Activated CD4-positive, CD25-positive, alpha-beta regulatory T cell treated with anti-CD3 and anti-CD28 coated beads, Interleukin-2, amount 50 U/mL, for 16 hours (primary cell): Measurements from ENCODE around the gene ZBBX.
"Not testable (repeated sequence)": the region's sequence is repeated elsewhere in the genome, so short reads cannot be mapped to it uniquely, and the experiment has no call there.

Experiments used
- DNase-seq: peaks from one replicate; pipeline ENCODE4 v3.0.0-alpha.2; 2020; ENCODE audit warnings: low read depth, low spot score

ZBBX gene, protein sequence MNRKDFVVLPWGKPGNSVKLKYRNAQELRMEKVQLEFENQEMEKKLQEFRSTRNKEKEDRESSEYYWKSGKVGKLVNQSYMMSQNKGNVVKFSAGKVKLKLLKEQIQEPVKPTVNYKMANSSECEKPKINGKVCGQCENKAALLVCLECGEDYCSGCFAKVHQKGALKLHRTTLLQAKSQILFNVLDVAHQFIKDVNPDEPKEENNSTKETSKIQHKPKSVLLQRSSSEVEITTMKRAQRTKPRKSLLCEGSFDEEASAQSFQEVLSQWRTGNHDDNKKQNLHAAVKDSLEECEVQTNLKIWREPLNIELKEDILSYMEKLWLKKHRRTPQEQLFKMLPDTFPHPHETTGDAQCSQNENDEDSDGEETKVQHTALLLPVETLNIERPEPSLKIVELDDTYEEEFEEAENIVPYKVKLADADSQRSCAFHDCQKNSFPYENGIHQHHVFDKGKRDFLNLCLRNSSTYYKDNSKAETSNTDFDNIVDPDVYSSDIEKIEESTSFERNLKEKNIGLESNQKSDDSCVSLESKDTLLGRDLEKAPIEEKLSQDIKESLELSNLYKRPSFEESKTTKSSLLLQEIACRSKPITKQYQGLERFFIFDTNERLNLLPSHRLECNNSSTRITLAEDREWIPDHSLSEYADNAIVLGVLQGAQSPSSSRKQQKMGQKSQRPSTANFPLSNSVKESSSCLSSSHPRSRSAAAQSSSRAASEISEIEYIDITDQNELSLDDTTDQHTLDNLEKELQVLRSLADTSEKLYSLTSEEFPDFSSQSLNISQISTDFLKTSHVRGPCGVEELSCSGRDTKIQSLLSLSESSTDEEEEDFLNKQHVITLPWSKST

DNA sequence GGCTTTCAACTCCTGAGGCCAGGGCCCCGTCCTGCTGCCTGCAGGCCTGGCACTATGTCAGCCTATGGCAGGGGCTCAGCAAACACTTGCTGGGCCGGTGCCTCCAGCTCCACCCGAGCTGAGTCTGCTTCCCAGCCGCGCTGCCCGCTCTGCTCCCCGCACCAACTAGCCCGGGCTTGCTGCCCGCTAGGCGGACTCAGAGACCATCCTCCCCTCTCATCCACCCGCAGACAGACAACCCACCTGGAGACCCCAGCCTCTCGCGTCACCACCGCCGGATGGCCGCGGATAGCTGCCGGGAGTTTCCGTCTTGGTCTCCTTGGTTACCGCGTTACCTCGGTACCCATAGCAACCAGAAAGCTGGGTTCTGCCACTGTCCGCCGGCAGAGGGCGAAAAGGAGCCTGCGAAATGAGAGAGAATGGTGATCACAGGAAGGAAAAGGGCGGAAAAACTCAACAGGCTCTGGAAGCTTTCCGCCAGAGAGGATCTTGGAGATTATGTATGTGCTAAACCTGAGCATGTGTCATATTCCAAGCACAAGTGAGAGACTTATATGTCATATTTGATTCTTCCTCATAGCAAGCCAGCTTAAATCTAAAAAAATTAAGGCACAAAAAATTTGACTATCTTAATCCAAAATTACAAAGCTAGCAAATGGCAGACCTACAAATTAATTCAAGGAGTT is at the start of gene ZBBX:
Gene ZBBX, minus strand, starts transcription at position 294 of the 686 bp plus-strand sequence. CDS start 7,396 bp downstream, outside the sequence.
- peak; percentile 55 for DNase-seq

DNA sequence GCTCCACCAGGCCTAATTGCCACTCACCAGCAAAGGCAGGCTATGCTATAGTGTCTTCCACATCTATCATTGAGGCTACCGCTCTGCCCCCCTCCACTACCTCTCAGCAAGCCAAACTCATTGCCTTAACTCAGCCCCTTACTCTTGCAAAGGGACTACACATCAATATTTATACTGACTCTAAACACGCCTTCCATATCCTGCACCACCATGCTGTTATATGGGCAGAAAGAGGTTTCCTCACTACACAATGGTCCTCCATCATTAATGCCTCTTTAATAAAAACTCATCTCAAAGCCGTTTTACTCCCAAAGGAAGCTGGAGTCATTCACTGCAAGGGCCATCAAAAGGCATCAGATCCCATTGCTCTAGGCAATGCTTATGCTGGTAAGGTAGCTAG is 46.9 kb upstream of the ZBBX start:
- not testable (repeated sequence) for DNase-seq

DNA sequence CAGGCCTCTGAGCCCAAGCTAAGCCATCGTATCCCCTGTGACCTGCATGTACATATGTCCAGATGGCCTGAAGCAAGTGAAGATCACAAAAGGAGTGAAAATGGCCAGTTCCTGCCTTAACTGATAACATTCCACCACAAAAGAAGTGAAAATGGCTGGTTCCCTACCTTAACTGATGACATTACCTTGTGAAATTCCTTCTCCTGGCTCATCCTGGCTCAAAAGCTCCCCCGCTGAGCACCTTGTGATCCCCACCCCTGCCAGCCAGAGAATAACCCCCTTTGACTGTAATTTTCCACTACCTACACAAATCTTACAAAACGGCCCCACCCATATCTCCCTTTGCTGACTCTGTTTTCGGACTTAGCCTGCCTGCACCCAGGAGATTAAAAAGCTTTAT is 42.3 kb upstream of the ZBBX start:
- DNase-seq: not testable (repeated sequence)

DNA sequence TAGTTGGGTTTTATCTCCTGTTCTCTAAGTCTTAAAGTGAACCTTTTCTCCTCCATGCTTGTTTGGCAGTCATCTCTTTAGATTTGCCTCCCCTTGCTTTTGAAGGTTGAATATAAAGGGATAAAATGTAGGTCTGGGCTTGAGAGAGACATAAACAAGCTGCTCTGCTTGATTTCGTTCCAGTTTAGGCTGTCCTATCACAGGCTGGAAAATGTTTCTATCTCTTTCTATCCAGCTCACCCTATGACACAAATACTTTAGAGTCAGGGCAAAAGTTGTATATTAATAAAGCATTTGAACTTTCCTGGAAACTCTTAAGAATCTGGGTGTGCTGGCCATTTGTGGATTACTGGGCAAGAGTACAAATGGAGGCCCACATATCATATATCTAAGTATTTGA is 29.5 kb upstream of the ZBBX start:
- DNase-seq: no peak

GRCh38 chr3:167406876-167407492 is 26.9 kb upstream of the ZBBX start:
- DNase-seq: no peak

- DNase-seq: no peak
These were observed 17.7 kb upstream of the ZBBX start for GRCh38 chr3:167397826-167398225.

- no peak for DNase-seq
These were observed 16.0 kb upstream of the ZBBX start for GRCh38 chr3:167396075-167396474.

DNA sequence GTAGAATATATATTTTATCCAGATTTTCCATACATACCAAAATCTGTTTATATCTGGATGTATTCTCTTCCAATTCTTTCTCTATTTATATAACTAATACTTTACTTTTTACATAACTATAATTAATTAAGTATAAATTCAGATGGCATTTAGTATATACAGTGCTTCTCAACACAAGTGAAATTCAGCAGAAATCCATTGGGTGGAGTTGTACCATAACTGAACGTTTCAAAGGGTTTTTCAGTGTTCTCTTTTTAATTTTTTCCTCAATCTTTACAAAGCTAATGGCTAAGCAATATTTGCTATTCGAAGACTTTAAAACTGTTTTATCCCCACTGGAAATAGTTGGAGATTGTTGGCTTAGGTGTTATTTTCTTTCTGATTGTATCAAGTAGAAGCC is 13.9 kb upstream of the ZBBX start:
- DNase-seq: no peak

DNA sequence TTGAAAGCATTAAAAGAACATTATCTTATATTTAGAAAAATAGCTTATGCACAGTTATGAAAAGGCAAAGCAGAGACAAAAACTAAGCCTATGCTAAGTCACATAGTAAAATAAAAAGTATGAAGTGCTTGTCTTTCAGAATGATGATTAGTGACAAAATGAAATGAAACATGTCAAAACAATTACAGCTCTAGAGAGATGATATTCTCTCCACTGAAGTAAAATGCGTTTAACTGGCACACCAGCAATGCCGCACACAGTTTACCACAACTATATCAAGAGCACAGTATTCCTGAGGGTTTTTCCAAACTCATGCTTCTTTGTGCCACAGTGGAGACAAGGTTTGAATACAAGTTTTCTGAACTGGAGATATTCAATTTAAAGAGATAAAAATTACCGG is 2.1 kb upstream of the ZBBX start:
- DNase-seq: no peak

DNA sequence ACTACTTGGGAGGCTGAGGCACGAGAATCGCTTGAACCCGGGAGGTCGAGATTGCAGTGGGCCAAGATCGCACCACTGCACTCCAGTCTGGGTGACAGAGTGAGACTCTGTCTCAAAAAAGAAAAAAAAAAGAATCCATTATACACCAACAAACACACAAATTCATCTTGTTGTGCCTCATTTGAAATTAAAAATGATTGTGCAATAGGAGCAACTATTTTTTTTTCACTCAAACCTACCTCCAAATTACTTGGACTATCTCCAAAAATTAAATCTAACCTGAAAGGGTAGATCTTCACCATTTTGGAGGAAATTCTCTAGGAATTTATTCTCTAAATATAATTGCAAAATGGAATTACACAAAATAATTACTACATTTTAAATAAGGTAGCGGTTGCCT is 4.6 kb downstream of the ZBBX start:
- no peak for DNase-seq

- DNase-seq: no peak
These were observed 8.0 kb downstream of the ZBBX start for GRCh38 chr3:167372138-167372537.

GRCh38 chr3:167361948-167362347 is 18.1 kb downstream of the ZBBX start:
- DNase-seq: no peak

GRCh38 chr3:167361306-167361705 is 18.8 kb downstream of the ZBBX start:
- no peak for DNase-seq

DNA sequence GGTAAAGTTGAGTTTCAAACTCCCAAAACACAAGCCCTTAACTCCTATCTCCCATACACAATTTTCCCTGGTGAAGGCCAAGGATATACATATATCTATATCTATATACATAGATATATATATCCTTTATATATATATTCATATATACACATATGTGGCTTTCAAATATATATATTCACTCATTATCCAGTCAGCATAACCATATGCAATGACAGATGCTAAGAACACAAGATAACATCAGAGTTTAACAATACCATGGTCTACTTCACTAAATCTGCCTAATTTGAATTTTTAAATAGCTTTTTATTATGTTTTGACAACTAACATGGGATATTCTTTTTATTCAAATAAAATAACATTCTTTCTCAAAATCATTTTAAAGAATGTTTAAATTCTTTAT is 24.7 kb downstream of the ZBBX start:
- no peak for DNase-seq

GRCh38 chr3:167354751-167355150 is 25.3 kb downstream of the ZBBX start:
- no peak for DNase-seq

DNA sequence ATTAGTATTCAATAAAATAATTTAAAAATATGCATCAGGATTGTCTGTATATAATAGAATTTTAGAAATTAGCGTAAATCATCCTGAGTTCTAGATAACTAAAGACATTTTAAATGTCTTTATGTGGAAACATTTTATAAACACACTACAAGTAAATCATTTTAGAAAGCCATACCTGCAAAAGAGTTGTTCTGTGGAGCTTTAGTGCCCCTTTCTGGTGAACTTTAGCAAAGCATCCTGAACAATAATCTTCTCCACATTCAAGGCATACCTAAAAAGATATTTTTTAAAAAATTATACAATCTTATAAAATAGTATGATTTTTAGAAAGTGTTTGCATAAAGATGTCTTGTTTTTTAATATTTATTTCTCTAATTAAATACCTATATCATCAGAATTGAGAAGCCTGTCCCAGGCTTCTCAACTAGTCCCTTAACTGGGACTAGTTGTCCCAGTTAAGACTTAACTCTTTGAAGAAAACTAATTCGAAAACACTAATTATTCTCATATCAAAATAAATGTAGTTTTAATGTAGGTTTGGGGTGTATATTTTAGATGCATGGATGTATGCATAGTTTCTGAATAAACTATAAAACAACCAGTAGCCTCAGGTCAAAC is 29.7 kb downstream of the ZBBX start:
- DNase-seq: no peak

DNA sequence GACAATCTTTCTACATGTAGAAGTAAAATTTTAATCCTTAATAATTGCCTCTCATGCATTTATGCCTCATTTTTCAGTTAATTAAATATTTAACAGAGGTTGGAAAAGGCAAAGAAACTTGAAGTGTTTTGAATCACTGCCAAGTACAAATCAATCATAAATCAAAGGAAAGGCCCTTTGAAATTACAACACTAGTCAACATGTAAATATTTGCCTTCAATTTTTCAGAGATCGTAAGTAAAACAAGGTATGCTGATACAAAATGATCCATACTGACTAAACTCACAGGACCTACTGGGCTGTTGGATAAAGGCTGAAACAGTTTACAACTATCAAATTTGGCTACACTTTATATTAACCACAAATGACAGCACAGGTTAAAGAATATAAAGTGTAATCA is 33.9 kb downstream of the ZBBX start:
- no peak for DNase-seq

GRCh38 chr3:167330993-167331785 is 48.9 kb downstream of the ZBBX start:
- no peak for DNase-seq

- DNase-seq: no peak
These were observed 56.5 kb downstream of the ZBBX start for GRCh38 chr3:167323572-167323971.

DNA sequence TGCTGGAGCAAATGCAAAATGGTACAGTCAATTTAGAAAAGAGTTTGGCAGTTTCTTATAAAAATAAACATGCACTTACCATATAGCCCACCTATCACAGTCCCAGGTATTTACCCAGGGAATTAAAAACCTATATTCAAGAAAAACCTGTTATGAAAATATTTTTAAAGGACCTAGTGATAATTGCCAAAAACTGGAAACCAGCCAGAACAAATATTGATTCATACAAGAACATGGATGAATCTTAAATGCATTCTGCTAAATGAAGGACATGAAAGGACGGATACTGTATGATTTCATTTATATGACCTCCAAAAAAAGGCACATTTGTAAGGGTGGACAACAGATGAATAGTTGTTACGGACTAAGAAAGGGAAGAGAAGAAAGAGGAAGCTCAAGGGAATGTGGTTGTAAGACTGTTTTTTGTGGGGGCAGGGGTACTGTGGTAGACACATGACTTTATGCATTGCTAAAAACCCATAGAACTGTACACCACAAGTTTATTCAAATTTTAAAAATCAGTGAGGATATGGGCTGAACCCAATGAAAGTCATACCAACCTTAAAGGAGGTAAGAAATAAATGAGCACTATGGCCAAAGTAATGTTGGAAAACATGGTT is 61.0 kb downstream of the ZBBX start:
- no peak for DNase-seq
